Spleen (tissue), 7 donors: Measurements from ENCODE around the gene REL.

ENCODE experiments used
- POLR2A ChIP-seq, 3 donors: fragments of 450-650 bp; IDR thresholded peaks; one replicate each; pipeline ENCODE4 v1.5.1; 2017; ENCODE audit warnings: antibody characterized with exemption in 3 of 3, mild to moderate bottlenecking in 1 of 3
- POLR2AphosphoS5 ChIP-seq, 3 donors: sonication (generic); formaldehyde crosslinking; IDR thresholded peaks; one replicate each; pipeline ENCODE4 v1.5.1; 2017; ENCODE audit warnings: antibody characterized with exemption in 3 of 3
- TF ChIP-seq, protein P1 (sequence below), 11 experiments: fragments of 200-600 bp in 7 of 11; fragments of 450-650 bp in 4 of 11; sonication (generic) in 4 of 11; IDR thresholded peaks in 8 of 11; conservative IDR thresholded peaks in 3 of 11; 1 replicate in 7 of 11; 2 replicates in 4 of 11; pipeline versions ENCODE4 v1.4.0 to v1.8.0; 2016 to 2021; ENCODE audit warnings: antibody characterized with exemption in 11 of 11, inconsistent platforms in 4 of 11, mild to moderate bottlenecking in 1 of 11
- donor health status: DM: no; HTN: no; CAD: no; lungs with moderate emphysema.
- donor health status: DM: no; HTN: no; CAD: no.
- donor health status: DM: no; HTN: no; CAD: no.

DNA sequence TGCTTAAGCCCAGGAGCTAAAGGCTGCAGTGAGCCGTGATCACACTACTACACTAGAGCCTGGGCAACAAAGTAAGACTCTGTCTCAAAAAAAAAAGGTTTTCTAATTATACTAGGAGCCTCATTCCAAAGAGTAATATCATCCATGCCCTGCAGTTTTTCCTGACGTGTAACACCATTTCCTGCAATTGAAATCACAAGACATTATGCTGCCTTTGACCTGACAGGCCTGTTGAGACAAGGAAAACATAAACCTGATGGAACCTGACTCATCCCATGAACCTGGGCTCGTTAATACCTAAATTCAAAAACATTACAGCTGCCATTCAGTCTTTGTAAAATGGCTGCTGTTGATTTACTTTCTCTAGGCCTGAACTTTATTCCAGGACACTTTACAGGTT is 77.4 kb downstream of the REL start:
- TF ChIP-seq, protein P1, sequence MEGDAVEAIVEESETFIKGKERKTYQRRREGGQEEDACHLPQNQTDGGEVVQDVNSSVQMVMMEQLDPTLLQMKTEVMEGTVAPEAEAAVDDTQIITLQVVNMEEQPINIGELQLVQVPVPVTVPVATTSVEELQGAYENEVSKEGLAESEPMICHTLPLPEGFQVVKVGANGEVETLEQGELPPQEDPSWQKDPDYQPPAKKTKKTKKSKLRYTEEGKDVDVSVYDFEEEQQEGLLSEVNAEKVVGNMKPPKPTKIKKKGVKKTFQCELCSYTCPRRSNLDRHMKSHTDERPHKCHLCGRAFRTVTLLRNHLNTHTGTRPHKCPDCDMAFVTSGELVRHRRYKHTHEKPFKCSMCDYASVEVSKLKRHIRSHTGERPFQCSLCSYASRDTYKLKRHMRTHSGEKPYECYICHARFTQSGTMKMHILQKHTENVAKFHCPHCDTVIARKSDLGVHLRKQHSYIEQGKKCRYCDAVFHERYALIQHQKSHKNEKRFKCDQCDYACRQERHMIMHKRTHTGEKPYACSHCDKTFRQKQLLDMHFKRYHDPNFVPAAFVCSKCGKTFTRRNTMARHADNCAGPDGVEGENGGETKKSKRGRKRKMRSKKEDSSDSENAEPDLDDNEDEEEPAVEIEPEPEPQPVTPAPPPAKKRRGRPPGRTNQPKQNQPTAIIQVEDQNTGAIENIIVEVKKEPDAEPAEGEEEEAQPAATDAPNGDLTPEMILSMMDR (IDR thresholded peaks at IDR 0.05 in 8 of 11, conservative IDR thresholded peaks at IDR 0.05 in 3 of 11) = no peak
- TF ChIP-seq POLR2A (IDR thresholded peaks at IDR 0.05) (no peak), POLR2AphosphoS5 (IDR thresholded peaks at IDR 0.05) (no peak)
